HG02678 (cell line): ENCODE data around the gene HERC3.

ENCODE experiments used
- ATAC-seq: cut with Tn5 transposase; IDR thresholded peaks from one replicate; pipeline ENCODE4 v1.9.1; 2021; ENCODE audit warnings: mild to moderate bottlenecking, moderate library complexity; ENCODE audit not compliant: unreplicated experiment

Gene HERC3

GRCh38 chr4:88591787-88592599, at the start of gene HERC3:
HERC3 (plus strand) TSS chr4:88592480; CDS start chr4:88605824, 13,344 bp downstream.
- ATAC-seq, result peak; percentile 95

DNA sequence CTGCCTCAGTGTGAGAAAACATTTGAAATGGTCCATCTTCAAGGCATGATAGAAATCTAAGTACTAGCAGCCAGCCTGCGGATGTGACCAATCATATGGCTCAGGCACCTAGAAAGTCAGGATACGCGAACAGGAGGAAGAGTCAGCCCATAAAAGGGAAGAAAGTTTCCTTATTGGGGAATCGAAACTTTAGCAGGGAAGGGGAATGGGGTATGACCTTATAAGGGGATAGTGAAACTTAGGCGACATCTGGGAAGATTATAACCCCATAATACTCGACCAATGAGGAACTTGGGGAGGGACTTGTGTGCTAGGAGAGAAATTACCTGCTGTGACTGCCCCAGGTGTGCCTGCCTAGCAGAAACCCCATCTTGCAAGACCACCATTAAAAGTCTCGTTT, 42.5 kb upstream of the HERC3 start:
- no peak for ATAC-seq

DNA sequence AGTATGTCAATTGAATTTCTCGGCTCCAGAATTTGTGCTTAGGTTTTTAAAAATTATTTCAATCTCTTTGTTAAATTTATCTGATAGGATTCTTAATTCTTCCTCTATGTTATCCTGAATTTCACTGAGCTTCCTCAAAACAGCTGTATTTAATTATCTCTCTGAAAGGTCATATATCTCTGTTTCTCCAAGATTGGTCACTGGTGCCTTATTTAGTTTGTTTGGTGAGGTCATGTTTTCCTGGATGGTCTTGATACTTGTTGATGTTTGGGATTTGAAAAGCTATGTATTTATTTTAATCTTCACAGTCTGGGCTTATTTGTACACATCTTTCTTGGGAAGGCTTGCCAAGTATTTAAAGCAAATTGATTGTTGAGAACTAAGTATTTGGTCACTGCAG, 24.7 kb upstream of the HERC3 start:
- ATAC-seq, result no peak

DNA sequence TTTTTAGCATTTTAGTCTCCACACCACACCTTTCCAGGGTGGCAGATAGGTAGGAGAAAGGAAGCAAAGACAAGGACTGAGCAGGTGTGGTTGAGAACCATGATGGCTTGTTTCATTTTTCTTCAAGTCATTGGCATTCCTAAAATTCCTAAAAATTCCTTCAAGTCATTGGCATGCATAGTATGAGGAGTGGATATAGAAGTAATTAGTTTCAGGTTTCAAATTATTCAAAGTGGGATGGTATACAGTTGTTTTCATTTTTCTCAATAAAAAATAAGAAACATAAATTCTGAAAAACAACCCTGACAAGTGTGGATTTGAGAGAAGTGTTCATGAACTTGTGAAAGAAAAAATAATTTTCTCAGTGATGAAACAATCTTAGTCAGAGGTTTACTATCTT, 22.3 kb upstream of the HERC3 start:
- ATAC-seq, result no peak

DNA sequence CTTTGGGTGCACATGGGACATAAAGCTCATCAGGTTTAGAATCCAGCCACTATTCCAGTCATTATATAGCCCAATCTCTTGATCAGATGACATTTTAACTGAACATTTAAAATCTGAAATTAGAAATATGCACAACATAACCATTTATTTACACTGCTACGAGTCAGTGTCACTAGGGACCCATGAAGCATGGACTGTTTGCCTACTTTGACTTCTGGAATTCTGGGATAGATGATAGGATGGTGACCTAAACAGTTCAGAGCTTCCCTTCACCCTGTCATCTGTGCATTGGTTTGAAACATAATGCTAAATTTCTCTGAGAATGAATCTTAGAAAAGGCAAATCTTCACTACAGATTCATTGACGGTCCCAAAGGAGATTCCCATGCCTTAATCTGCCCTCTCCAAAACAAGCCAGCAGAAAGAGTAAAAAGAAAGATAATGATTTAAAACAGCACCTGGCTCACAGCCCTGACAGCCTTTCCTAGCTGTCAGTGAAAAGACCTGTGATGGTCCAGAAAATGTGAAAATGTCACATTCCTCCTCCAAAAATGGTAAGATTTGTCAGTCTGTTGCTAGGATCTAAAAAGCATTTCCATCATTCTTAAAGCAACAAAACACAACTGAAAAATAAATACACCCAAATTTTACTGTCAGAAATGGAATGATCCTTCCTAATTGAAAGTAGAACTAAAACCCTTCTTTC, 18.9 kb upstream of the HERC3 start:
- no peak for ATAC-seq

GRCh38 chr4:88573995-88574394, 18.3 kb upstream of the HERC3 start:
- no peak for ATAC-seq

DNA sequence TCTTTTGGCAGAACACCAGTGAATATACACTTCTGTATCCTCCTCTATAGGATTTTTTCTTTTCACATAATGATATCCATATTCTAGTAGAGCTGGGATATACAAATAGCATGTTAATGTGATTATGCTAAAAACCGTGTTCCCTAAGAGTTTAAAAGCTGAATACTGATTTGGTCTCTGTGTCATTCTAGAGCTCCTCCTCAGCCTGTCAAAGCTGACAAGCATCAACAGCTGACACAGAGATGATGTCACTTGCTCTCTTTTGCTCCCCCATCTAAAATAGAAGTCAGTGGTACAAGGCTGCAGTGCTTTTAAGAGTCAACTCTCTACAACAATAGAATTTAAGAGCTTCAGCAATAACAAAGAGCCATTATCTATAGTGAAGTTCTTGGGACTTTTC, 17.1 kb upstream of the HERC3 start:
- ATAC-seq, result no peak

DNA sequence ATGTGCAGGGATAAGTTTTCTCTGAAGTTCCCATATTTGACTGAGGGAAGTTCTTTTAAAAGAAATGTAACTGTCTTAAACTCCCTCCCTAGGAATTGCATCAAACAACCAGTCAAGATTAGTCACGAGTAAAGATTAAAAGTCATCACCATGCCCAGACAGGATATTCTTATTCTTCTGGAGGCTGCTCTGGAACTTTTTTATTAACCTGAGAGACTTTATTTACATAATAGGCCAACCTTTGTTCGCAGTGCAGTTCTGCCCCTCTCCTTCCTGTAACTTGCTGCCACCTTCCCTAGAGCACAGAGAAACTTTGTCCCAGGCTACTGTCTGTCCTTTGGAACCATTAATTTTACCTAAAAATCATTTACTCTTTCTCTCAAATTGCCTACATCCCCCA, 9.8 kb upstream of the HERC3 start:
- ATAC-seq, result no peak

- no peak for ATAC-seq
Measured at GRCh38 chr4:88583631-88584470, 8.4 kb upstream of the HERC3 start.

DNA sequence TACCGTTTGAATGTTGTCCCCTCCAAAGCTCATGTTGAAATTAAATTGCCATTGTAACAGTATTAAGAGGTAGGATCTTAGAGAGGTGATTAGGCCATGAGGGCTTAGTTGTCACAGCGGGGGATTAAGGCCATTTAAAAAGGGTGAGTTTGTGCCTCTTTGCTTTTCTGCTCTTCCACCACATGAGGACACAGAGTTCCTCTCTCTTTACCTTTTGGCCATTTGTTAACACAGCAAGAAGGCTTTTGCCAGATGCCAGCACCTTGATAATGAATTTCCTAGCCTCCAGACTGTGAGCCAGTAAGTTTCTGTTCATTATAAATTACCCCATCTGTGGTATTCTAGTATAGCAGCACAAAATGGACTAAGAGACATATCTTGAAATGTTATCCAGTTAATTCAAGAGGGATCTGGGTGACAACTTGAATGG, 7.8 kb upstream of the HERC3 start:
- no peak for ATAC-seq

- no peak for ATAC-seq
Measured at GRCh38 chr4:88585917-88586316, 6.4 kb upstream of the HERC3 start.

DNA sequence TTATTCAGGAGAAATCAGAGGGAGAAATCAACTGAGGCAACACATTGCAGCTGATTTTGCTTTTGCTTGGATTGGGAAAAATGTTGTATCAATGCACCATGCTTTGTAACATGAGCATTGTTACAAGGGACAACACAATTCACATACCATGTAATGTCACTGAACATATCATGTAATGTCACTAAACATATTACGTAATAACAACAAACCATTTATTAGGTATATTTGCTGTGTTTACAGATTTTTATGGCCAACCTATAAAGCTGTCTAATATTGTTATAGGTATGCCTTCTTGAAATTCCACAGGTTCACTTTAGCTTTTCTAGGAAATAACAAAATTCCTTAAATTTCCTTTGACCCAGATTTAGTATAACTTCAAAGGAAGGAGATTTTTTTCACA, 5.0 kb upstream of the HERC3 start:
- no peak for ATAC-seq

GRCh38 chr4:88592600-88593448, 544 bp downstream of the HERC3 start:
- ATAC-seq, result peak; percentile 78

GRCh38 chr4:88597970-88598660, 5.8 kb downstream of the HERC3 start:
- no peak for ATAC-seq

DNA sequence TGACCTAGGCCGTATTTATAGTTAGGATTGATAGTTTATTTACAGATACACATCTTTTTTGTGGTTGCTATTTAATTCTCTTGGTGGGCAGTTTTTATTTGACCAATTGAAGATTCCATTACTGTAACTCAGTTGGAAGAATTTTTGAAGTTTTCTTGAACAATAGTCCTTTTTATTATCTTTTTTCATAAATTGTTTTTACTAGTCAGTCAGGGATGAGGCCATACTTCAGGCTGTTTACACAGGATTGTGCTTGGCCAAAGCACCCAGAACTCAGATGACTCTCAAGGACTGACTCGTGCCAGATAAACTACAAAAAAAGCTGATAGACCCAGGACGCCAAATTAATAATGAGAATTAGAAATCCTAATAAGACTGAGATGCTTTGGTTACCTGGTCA, 7.0 kb downstream of the HERC3 start:
- ATAC-seq, result no peak

- no peak for ATAC-seq
Measured at GRCh38 chr4:88599714-88600113, 7.4 kb downstream of the HERC3 start.

DNA sequence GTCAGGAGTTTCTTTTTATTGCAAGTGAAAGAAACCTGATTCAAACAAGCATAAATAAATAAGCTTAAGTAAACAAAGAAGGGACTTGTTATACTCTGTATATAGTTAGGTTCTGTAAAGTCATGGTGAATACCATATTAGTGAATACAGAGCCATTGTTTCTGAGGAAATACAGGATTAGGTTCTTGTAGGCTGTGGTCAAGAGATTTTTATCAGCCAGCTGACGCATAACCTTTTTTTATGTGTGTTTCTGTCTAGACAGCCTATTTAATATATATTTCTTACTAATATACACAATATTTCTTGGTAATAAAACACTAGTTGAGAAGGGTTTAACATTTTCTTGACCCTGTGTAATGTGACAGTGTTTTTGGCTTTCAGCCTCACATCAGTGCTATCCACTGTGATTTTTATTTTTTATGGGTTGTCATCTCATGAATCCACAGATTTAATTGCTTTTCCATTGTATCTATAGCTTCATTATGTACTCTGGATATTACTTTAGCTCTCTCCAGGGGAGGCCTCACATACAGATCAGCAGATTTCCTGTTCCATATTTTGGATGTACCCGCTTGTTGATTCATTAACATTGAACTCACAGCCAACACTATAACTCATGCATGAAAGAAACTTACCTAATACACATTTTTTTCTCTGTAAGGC, 8.0 kb downstream of the HERC3 start:
- no peak for ATAC-seq

GRCh38 chr4:88604978-88605678, 12.8 kb downstream of the HERC3 start:
- ATAC-seq, result no peak

GRCh38 chr4:88605736-88606135, 13.5 kb downstream of the HERC3 start:
- ATAC-seq, result no peak
